WERI-Rb-1 (cell line): ENCODE results near the gene SIRT6.
"Not testable (repeated sequence)": the region's sequence is repeated elsewhere in the genome, so short reads cannot be mapped to it uniquely, and the experiment has no call there.

Source experiments
- DNase-seq: peaks from one replicate; pipeline ENCODE4 v3.0.0-alpha.2; 2020
- H3K27ac ChIP-seq: fragments of 250-450 bp; sonication (Bioruptor Pico); 2 replicates; pipeline ENCODE4 v1.5.1; 2020; ENCODE audit warnings: mild to moderate bottlenecking, moderate library complexity
- H3K27me3 ChIP-seq: fragments of 250-450 bp; sonication (Bioruptor Pico); 2 replicates; pipeline ENCODE4 v1.5.1; 2021; ENCODE audit warnings: mild to moderate bottlenecking, low read depth, moderate library complexity; ENCODE audit not compliant: insufficient read depth, severe bottlenecking
- H3K36me3 ChIP-seq: fragments of 250-450 bp; sonication (Bioruptor Pico); 2 replicates; pipeline ENCODE4 v1.5.1; 2020; ENCODE audit warnings: mild to moderate bottlenecking, moderate library complexity
- H3K4me3 ChIP-seq: 2 replicates; pipeline ENCODE4 v1.5.1; 2011; ENCODE audit warnings: low read depth, mild to moderate bottlenecking, control low read depth, low read length
- H3K9me3 ChIP-seq: fragments of 250-450 bp; sonication (Bioruptor Pico); 2 replicates; pipeline ENCODE4 v1.5.1; 2021; ENCODE audit warnings: mild to moderate bottlenecking, moderate library complexity; ENCODE audit not compliant: severe bottlenecking
- TF ChIP-seq, protein P1 (sequence below): IDR thresholded peaks from 2 replicates; pipeline ENCODE4 v1.5.1; 2011; ENCODE audit warnings: low read depth, mild to moderate bottlenecking, control low read depth, inconsistent platforms, low read length

The SIRT6 gene

DNA sequence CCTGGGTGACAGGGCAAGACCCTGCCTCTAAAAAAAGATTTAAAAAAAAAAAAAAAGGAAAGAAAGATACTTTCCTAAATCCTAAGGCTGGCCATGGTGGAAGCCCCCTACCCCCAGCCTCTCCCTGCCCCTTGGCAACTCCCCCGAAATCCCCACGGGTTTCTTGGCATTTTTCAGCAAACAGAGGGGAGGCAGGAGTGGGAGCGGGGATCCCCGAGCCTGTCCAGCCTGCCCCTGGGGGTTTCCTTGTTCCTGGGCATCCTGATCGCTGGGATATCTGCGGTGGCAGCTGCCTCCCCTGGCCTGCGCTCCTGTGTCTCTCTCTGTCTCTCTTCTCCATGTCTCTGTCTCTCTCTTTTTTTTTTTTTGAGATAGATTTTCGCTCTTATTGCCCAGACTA, 43.5 kb upstream of the SIRT6 start:
- no peak for DNase-seq
- H3K4me3 ChIP-seq = no peak overlapping the region
- H3K9me3 ChIP-seq = no peaks in the 10 kb centered on the region
- TF ChIP-seq, protein P1, sequence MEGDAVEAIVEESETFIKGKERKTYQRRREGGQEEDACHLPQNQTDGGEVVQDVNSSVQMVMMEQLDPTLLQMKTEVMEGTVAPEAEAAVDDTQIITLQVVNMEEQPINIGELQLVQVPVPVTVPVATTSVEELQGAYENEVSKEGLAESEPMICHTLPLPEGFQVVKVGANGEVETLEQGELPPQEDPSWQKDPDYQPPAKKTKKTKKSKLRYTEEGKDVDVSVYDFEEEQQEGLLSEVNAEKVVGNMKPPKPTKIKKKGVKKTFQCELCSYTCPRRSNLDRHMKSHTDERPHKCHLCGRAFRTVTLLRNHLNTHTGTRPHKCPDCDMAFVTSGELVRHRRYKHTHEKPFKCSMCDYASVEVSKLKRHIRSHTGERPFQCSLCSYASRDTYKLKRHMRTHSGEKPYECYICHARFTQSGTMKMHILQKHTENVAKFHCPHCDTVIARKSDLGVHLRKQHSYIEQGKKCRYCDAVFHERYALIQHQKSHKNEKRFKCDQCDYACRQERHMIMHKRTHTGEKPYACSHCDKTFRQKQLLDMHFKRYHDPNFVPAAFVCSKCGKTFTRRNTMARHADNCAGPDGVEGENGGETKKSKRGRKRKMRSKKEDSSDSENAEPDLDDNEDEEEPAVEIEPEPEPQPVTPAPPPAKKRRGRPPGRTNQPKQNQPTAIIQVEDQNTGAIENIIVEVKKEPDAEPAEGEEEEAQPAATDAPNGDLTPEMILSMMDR = no peak
- no peaks in the 10 kb centered on the region for H3K36me3 ChIP-seq
- no peak overlapping the region for H3K27ac ChIP-seq
- H3K27me3 ChIP-seq = no peaks in the 10 kb centered on the region

DNA sequence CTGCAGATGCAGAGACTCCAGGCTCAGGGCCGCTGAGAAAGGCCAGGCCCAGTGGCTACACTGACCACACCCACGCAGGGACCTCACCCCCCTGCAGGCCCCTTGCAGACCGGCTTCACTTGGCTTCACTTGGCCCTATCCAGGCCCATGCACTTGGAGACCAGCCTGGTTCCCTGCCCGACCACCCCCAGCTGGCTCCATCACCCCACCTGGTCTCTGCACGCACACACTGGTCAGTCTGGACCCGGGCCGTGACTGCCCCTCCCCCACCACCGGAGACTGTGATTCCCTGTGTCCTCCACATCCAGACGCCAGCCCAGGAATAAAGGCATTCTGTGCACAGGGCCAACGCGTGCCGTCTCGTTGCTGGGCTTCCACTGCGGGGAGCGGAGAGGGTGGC, 42.1 kb upstream of the SIRT6 start:
- no peaks in the 10 kb centered on the region for H3K36me3 ChIP-seq
- no peak overlapping the region for H3K4me3 ChIP-seq
- no peaks in the 10 kb centered on the region for H3K9me3 ChIP-seq
- H3K27ac ChIP-seq = no peak overlapping the region
- no peak for DNase-seq
- H3K27me3 ChIP-seq = no peaks in the 10 kb centered on the region
- TF ChIP-seq, protein P1 = no peak

DNA sequence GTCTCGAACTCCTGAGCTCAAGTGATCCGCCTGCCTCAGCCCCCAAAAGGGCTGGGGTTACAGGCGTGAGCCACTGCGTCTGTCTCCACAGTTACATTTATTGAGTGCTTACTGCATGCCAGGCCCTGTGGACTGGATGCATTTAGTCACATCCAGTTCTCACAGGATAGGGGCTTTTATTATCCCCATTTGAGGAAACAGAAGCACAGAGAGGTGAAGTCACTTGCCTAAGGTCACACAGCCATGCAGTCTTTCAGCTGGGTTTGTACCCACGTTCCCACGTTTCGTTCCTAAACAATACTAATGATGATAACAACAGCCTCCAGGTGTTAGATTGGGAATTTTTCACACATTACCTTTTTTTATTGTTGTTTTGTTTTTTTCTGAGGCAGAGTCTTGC, 37.8 kb upstream of the SIRT6 start:
- H3K9me3 ChIP-seq = peaks cover 3% of the 10 kb centered on the region
- TF ChIP-seq, protein P1 = no peak
- no peak for DNase-seq
- no peaks in the 10 kb centered on the region for H3K27me3 ChIP-seq
- no peak overlapping the region for H3K27ac ChIP-seq
- no peaks in the 10 kb centered on the region for H3K36me3 ChIP-seq
- no peak overlapping the region for H3K4me3 ChIP-seq

DNA sequence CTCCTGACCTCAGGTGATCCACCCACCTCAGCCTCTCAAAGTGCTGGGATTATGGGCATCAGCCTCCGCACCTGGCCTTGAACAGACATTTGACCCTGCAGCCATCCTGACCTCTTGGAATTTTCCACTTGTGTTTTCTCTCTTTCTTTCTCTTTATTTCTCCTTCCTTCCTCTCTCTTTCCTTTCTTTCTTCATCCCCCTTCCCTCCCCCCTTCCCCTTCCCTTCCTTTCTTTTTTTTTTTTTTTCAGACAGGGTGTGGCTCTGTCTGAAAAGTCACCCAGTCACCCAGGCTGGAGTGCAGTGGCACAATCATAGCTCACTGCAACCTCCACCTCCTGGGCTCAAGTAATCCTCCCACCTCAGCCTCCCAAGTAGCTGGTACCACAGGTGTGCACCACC, 36.2 kb upstream of the SIRT6 start:
- not testable (repeated sequence) for DNase-seq, H3K36me3 ChIP-seq, H3K27me3 ChIP-seq, H3K4me3 ChIP-seq, H3K9me3 ChIP-seq, H3K27ac ChIP-seq

DNA sequence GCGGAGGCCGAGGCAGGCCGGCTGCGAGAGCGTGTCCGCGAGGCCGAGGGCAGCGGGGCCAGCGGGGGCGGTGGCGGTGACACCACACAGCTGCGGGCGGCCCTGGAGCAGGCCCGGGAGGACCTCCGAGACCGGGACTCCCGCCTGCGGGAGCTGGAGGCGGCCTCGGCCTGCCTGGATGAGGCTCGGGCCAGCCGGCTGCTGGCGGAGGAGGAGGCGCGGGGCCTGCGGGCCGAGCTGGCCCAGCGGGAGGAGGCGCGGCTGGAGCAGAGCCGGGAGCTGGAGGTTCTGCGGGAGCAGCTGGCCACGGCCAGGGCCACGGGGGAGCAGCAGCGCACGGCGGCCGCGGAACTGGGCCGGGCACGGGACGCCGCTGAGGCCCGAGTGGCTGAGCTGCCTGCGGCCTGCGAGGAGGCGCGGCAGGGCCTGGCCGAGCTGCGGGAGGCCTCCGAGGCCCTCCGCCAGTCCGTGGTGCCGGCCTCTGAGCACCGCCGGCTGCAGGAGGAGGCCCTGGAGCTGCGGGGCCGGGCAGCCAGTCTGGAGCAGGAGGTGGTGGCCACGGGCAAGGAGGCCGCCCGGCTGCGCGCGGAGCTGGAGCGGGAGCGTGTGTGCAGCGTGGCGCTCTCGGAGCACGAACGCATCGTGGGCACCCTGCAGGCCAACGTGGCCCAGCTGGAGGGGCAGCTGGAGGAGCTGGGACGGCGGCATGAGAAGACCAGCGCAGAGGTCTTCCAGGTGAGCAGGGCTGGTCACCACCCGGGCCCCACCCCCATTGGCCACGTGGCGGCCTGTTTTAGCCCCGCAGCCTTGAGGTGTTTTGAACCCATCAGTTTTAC, 35.3 kb upstream of the SIRT6 start:
- Histone ChIP-seq H3K4me3 (no peak overlapping the region), H3K9me3 (peaks cover 3% of the 10 kb centered on the region), H3K36me3 (no peaks in the 10 kb centered on the region), H3K27me3 (no peaks in the 10 kb centered on the region), H3K27ac (no peak overlapping the region)
- no peak for DNase-seq
- TF ChIP-seq, protein P1 = no peak

DNA sequence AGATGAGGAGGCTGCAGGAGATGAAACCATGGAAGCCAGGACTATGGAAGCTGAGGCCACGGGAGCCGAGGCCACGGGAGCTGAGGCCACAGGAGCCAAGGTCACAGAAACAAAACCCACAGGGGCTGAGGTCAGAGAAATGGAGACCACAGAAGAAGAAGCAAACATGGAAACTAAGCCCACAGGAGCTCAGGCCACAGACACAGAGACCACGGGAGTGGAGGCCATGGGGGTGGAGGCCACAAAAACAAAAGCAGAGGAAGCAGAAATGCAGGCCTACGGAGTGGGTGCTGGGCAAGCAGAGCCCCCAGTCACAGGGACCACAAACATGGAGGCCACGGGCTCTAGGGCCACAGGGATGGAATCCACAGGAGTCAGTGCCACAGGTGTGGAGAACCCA, 34.5 kb upstream of the SIRT6 start:
- TF ChIP-seq, protein P1 = no peak
- Histone ChIP-seq H3K27ac (no peak overlapping the region), H3K36me3 (no peaks in the 10 kb centered on the region), H3K27me3 (no peaks in the 10 kb centered on the region), H3K4me3 (no peak overlapping the region), H3K9me3 (peaks cover 3% of the 10 kb centered on the region)
- DNase-seq = no peak
